ENCODE results near the gene DPP6.

DPP6 gene

GRCh38 chr7:154200241-154200640 lies 148.0 kb downstream of the DPP6 start:
- TF ChIP-seq, protein P1, sequence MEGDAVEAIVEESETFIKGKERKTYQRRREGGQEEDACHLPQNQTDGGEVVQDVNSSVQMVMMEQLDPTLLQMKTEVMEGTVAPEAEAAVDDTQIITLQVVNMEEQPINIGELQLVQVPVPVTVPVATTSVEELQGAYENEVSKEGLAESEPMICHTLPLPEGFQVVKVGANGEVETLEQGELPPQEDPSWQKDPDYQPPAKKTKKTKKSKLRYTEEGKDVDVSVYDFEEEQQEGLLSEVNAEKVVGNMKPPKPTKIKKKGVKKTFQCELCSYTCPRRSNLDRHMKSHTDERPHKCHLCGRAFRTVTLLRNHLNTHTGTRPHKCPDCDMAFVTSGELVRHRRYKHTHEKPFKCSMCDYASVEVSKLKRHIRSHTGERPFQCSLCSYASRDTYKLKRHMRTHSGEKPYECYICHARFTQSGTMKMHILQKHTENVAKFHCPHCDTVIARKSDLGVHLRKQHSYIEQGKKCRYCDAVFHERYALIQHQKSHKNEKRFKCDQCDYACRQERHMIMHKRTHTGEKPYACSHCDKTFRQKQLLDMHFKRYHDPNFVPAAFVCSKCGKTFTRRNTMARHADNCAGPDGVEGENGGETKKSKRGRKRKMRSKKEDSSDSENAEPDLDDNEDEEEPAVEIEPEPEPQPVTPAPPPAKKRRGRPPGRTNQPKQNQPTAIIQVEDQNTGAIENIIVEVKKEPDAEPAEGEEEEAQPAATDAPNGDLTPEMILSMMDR (IDR thresholded peaks at IDR 0.05; ENCODE audit: low read depth, low read length): no peak
- H3K4me3 ChIP-seq (ENCODE audit: low read depth, low read length): no peak overlapping the region

DNA sequence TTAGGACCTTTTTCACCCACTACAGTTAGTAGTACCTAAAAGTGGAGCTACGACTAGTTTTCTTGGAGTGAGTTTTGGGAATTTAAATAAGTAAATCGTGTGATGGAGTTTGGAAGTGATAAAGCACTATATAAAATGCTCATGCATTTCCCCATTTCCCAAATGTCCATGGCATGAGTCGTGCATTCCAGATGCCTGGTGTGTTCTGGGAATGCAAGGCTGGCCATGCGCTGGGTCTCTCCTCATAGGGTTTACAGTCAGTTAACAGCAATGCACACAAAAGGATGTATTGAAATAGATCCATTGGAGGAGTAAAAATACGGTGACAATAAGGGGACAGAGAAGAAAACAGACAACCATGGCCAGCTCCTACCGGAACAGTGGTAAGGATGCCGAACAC lies 149.8 kb downstream of the DPP6 start:
- H3K4me3 ChIP-seq (ENCODE audit: low read depth, low read length): no peak overlapping the region
- TF ChIP-seq, protein P1 (IDR thresholded peaks at IDR 0.05; ENCODE audit: low read depth, low read length): no peak

- TF ChIP-seq, protein P1 (IDR thresholded peaks at IDR 0.05; ENCODE audit: low read depth, low read length): no peak
- H3K4me3 ChIP-seq (ENCODE audit: low read depth, low read length): no peak overlapping the region
Measured at GRCh38 chr7:154204046-154204445, 151.8 kb downstream of the DPP6 start.

GRCh38 chr7:154212861-154213260 lies 160.7 kb downstream of the DPP6 start:
- TF ChIP-seq, protein P1 (IDR thresholded peaks at IDR 0.05; ENCODE audit: low read depth, low read length): no peak
- no peak overlapping the region for H3K4me3 ChIP-seq (ENCODE audit: low read depth, low read length)

DNA sequence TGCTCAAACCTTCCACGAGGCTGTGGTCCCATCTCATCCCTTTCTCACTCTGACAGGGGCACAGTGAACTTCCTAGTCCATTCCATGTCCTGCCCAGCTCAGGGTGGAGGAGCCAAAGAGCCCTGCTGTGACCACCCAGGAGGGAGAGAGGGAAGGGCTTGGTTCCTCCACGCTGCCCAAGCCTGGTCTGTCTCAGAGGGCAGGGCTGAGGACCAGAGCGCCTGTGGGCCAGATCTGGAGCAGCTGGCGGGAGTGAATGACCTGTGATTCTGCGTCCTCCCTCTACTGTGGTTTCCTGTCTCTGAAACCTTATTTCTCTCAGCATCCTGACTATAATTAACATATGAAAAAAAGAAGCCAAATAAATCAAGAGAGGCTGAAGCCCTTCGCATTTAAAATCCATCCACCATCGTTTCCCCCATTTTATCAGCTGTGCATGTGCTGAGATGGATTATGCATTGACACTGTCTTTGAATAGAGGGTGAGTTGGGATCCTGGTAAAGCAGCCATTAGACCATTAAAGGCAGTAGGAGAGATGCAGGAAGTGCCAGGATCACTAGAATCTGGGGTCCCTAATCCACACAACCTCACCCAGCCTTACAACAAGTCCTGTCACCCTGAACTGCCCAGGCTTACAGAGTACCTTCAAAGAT lies 165.6 kb downstream of the DPP6 start:
- TF ChIP-seq, protein P1 (IDR thresholded peaks at IDR 0.05; ENCODE audit: low read depth, low read length): no peak

DNA sequence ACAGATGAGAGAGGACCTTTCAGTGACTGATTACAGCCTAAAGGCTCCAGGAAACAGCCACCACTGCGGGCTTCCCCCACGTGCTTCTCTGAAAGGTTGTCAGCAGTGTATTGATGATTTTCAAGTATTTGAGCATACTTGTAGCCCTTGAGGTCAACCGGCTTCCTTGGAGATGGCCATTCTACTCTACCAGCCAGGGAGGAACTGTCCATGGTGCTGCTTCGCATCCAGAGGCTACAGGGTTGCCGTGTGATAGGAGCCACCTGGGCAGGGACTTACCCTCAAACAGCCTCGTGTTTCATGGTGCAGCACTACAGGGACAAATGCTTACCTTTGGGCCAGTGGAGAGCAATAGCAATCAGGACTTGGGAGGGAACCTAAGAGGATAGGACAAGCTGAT lies 179.5 kb downstream of the DPP6 start:
- TF ChIP-seq, protein P1 (IDR thresholded peaks at IDR 0.05; ENCODE audit: low read depth, low read length): no peak

More for the DNA sequence above, 165.6 kb downstream of the DPP6 start:
- no peak overlapping the region for H3K4me3 ChIP-seq (ENCODE audit: low read depth, low read length)

DNA sequence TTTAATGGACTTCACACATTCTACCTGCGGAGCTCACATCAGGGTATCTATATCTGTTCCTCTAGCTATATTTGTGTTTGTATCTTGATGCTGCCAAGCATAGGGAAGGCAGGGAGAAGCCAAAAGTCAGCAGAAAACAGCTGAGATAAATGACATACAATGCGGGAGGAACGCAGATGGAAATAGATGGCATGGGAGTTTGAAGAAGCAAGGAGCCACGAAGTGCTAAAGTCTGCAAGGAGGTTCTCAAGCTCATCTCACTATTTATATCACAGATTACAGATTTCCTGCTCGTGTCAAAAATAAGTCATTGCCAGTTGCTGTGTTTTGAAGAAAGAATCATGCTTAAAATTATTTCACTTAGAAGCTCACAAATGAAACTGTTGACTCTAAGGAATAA lies 180.5 kb downstream of the DPP6 start:
- TF ChIP-seq, protein P1 (IDR thresholded peaks at IDR 0.05; ENCODE audit: low read depth, low read length): no peak
- H3K4me3 ChIP-seq (ENCODE audit: low read depth, low read length): no peak overlapping the region

More for the DNA sequence above, 179.5 kb downstream of the DPP6 start:
- H3K4me3 ChIP-seq (ENCODE audit: low read depth, low read length): no peak overlapping the region
